A549 (cell line): ENCODE measurements around the gene OOEP. TPM values are rescaled to one million over a fixed set of nuclear protein-coding genes. Genes with fewer than 3 reads are reported as not detected.

Experiments
- ATAC-seq, 2 experiments: fragments of 200-7000 bp in 1 of 2; fragments of >200 bp in 1 of 2; cut with Nextera tagmentation in 1 of 2; cut with Tn5 transposase in 1 of 2; 3 replicates each; pipeline versions ENCODE4 v1.8.0 to v1.9.1; 2018 to 2020; ENCODE audit warnings: mild to moderate bottlenecking in 1 of 2, moderate library complexity in 1 of 2
- CTCF ChIA-PET: fragments of 300-600 bp; sonication (Branson Sonifier 250); formaldehyde crosslinking; extraction: SDS; loops from one replicate; lab custom pipeline; 2021; ENCODE audit warnings: antibody characterized with exemption, inconsistent platforms; lab: Yijun Ruan, JAX
- POLR2A ChIA-PET: fragments of 350-600 bp; formaldehyde crosslinking; extraction: SDS; loops from one replicate; lab custom pipeline; 2021; ENCODE audit warnings: antibody characterized with exemption, inconsistent platforms; lab: Yijun Ruan, JAX
- DNase-seq, 2 experiments: peaks; one replicate each; pipeline versions ENCODE4 v3.0.0 to v3.0.0-alpha.2; 2011 to 2016; ENCODE audit warnings: low read depth in 1 of 2, low spot score in 1 of 2
- FAIRE-seq: peaks from 2 replicates; lab custom pipeline; 2011; peaks lifted over from hg19 to GRCh38; lab: Jason Lieb, UNC
- H3K27ac ChIP-seq, 2 experiments: fragments of >200 bp; sonication (Bioruptor Twin); formaldehyde crosslinking; 3 replicates each; pipeline ENCODE4 v1.5.1; 2016 to 2017
- H3K4me1 ChIP-seq: fragments of >200 bp; sonication (Bioruptor Twin); formaldehyde crosslinking; 3 replicates; pipeline ENCODE4 v1.6.1; 2016
- H3K4me2 ChIP-seq: fragments of >200 bp; sonication (Bioruptor Twin); formaldehyde crosslinking; 3 replicates; pipeline ENCODE4 v1.6.1; 2016
- H3K4me3 ChIP-seq: fragments of >200 bp; sonication (Bioruptor Twin); formaldehyde crosslinking; 3 replicates; pipeline ENCODE4 v1.5.1; 2016
- H3K9me3 ChIP-seq: fragments of >200 bp; sonication (Bioruptor Twin); formaldehyde crosslinking; 3 replicates; pipeline ENCODE4 v1.6.1; 2016
- ATOH8 ChIP-seq: fragments of 250-450 bp; sonication (Bioruptor Pico); IDR thresholded peaks from 2 replicates; pipeline ENCODE4 v1.5.0; 2020; ENCODE audit warnings: low read depth, mild to moderate bottlenecking, moderate library complexity
- BCL3 ChIP-seq: fragments of >200 bp; sonication (Bioruptor Twin); formaldehyde crosslinking; IDR thresholded peaks from 3 replicates; pipeline ENCODE4 v1.6.1; 2016
- CEBPB ChIP-seq, 2 experiments: fragments of >200 bp in 1 of 2; sonication (Bioruptor Twin) in 1 of 2; formaldehyde crosslinking in 1 of 2; IDR thresholded peaks; 2 replicates each; pipeline ENCODE4 v1.6.1; 2012 to 2016
- CTCF ChIP-seq: fragments of >200 bp; sonication (Bioruptor Twin); formaldehyde crosslinking; IDR thresholded peaks from 3 replicates; pipeline ENCODE4 v1.5.1; 2016
- EHMT2 ChIP-seq: fragments of 200-600 bp; sonication (generic); IDR thresholded peaks from 2 replicates; pipeline ENCODE4 v1.6.1; 2016; ENCODE audit warnings: antibody characterized with exemption, low read depth, mild to moderate bottlenecking, moderate library complexity
- EP300 ChIP-seq, 2 experiments: fragments of >200 bp; sonication (Bioruptor Twin); formaldehyde crosslinking; IDR thresholded peaks; 2 replicates in 1 of 2; 3 replicates in 1 of 2; pipeline ENCODE4 v1.6.1; 2016 to 2017
- FOSB ChIP-seq: fragments of 250-450 bp; sonication (Bioruptor Pico); IDR thresholded peaks from 2 replicates; pipeline ENCODE4 v1.5.0; 2020; ENCODE audit warnings: mild to moderate bottlenecking, moderate library complexity
- FOXS1 ChIP-seq: fragments of 250-450 bp; sonication (Bioruptor Pico); IDR thresholded peaks from 2 replicates; pipeline ENCODE4 v1.5.0; 2020; ENCODE audit warnings: mild to moderate bottlenecking, moderate library complexity
- HOXA7 ChIP-seq: fragments of 250-450 bp; sonication (Bioruptor Pico); IDR thresholded peaks from 2 replicates; pipeline ENCODE4 v1.5.0; 2020; ENCODE audit warnings: mild to moderate bottlenecking, moderate library complexity
- HOXB13 ChIP-seq: fragments of 250-450 bp; sonication (Bioruptor Pico); IDR thresholded peaks from 2 replicates; pipeline ENCODE4 v1.5.0; 2020; ENCODE audit warnings: low read depth, mild to moderate bottlenecking, moderate library complexity
- HOXB5 ChIP-seq: fragments of 250-450 bp; sonication (Bioruptor Pico); IDR thresholded peaks from 2 replicates; pipeline ENCODE4 v1.5.0; 2020; ENCODE audit warnings: mild to moderate bottlenecking, moderate library complexity
- JUN ChIP-seq, 2 experiments: fragments of >200 bp; sonication (Bioruptor Twin); formaldehyde crosslinking; IDR thresholded peaks; 2 replicates in 1 of 2; 3 replicates in 1 of 2; pipeline ENCODE4 v1.6.1; 2016 to 2017
- JUNB ChIP-seq: fragments of >200 bp; sonication (Bioruptor Twin); formaldehyde crosslinking; IDR thresholded peaks from 2 replicates; pipeline ENCODE4 v1.6.1; 2016
- MAZ ChIP-seq: fragments of 150-350 bp; IDR thresholded peaks from 2 replicates; pipeline ENCODE4 v1.6.1; 2014; ENCODE audit warnings: antibody characterized with exemption, low read depth, low read length, borderline replicate concordance
- NFE2L2 ChIP-seq: fragments of 150-350 bp; conservative IDR thresholded peaks from 2 replicates; pipeline ENCODE4 v1.6.1; 2014; ENCODE audit warnings: low read length
- POLR2A ChIP-seq: IDR thresholded peaks from 2 replicates; pipeline ENCODE4 v1.6.1; 2012; ENCODE audit warnings: mild to moderate bottlenecking, low read length
- POLR2AphosphoS2 ChIP-seq: conservative IDR thresholded peaks from 2 replicates; pipeline ENCODE4 v1.6.1; 2012; ENCODE audit warnings: low read length, improper control_type of control experiment, inconsistent platforms
- RAD21 ChIP-seq, 2 experiments: fragments of >200 bp in 1 of 2; sonication (Bioruptor Twin) in 1 of 2; formaldehyde crosslinking in 1 of 2; IDR thresholded peaks in 1 of 2; conservative IDR thresholded peaks in 1 of 2; 2 replicates in 1 of 2; 3 replicates in 1 of 2; pipeline ENCODE4 v1.6.1; 2012 to 2018; ENCODE audit warnings: inconsistent platforms in 1 of 2
- RARB ChIP-seq: fragments of 250-450 bp; sonication (Bioruptor Pico); IDR thresholded peaks from 2 replicates; pipeline ENCODE4 v1.8.0; 2021; ENCODE audit warnings: mild to moderate bottlenecking, moderate library complexity
- RFX5 ChIP-seq: fragments of 450-650 bp; IDR thresholded peaks from 2 replicates; pipeline ENCODE4 v1.7.1; 2014; ENCODE audit warnings: antibody characterized with exemption, mild to moderate bottlenecking, moderate library complexity
- RNF2 ChIP-seq: fragments of 200-600 bp; sonication (generic); IDR thresholded peaks from 2 replicates; pipeline ENCODE4 v1.6.1; 2016; ENCODE audit warnings: low read depth, mild to moderate bottlenecking, antibody characterized with exemption, moderate library complexity, borderline replicate concordance
- TP53 ChIP-seq: fragments of 250-450 bp; sonication (Bioruptor Pico); IDR thresholded peaks from 2 replicates; pipeline ENCODE4 v1.5.0; 2021; ENCODE audit warnings: mild to moderate bottlenecking, moderate library complexity
- ZC3H11A ChIP-seq: fragments of 450-650 bp; IDR thresholded peaks from 2 replicates; pipeline ENCODE4 v1.6.1; 2014; ENCODE audit warnings: antibody characterized with exemption, mild to moderate bottlenecking
- ZFP36 ChIP-seq: fragments of 450-650 bp; IDR thresholded peaks from 2 replicates; pipeline ENCODE4 v1.6.1; 2014; ENCODE audit warnings: borderline replicate concordance; ENCODE audit not compliant: partially characterized antibody
- ZSCAN20 ChIP-seq: fragments of 250-450 bp; sonication (Bioruptor Pico); IDR thresholded peaks from 2 replicates; pipeline ENCODE4 v1.8.0; 2022; ENCODE audit warnings: mild to moderate bottlenecking, moderate library complexity
- WGBS: methylation state at CpG from one replicate; pipeline ENCODE4 v1.1.6; 2017; ENCODE audit errors: missing lambda C conversion rate; 5-methylcytosine and 5-hydroxymethylcytosine counted together
- polyA plus RNA-seq, 4 experiments: library from polyadenylated mRNA; depleted of rRNA in 3 of 4; stranded (reverse); fragments of >200 nt; fragmentation: RNase III in 1 of 4; extraction: RNeasy Plus Mini Kit Qiagen cat#74134 plus additional on column Dnase treatment in 1 of 4; gene quantifications; 2 replicates in 3 of 4; 3 replicates in 1 of 4; pipeline ENCODE4 v1.2.3, GENCODE V29; 2011 to 2017

OOEP gene
- polyA plus RNA-seq, 2 of the 4 experiments (the other 2 are of a cell fraction) = not detected

- no peak overlapping the region for H3K4me3 ChIP-seq
- no peak overlapping the region for H3K4me2 ChIP-seq
- TF ChIP-seq ZSCAN20 (CRISPR knock-in tag) (no peak), FOXS1 (CRISPR knock-in tag) (no peak)
- H3K9me3 ChIP-seq = no peaks in the 10 kb centered on the region
- WGBS = 75% methylated on average over 4 of the region's 23 CpGs
- FAIRE-seq (no peak), ATAC-seq (no peak), DNase-seq (no peak)
- POLR2A ChIA-PET = no interaction called here
- CTCF ChIA-PET = no interaction called here
- no peaks in the 10 kb centered on the region for H3K4me1 ChIP-seq
- H3K27ac ChIP-seq = no peak overlapping the region
Measured at GRCh38 chr6:73363537-73363875, 6.2 kb downstream of the OOEP start.

GRCh38 chr6:73362869-73363536 lies 6.7 kb downstream of the OOEP start:
- Histone ChIP-seq H3K4me1 (no peaks in the 10 kb centered on the region), H3K4me3 (no peak overlapping the region), H3K27ac (no peak overlapping the region), H3K9me3 (no peaks in the 10 kb centered on the region), H3K4me2 (no peak overlapping the region)
- ChIA-PET CTCF (no interaction called here), POLR2A (no interaction called here)
- FAIRE-seq (no peak), ATAC-seq (no peak), DNase-seq (no peak)
- TF ChIP-seq ATOH8 (CRISPR knock-in tag) = no peak
- TF ChIP-seq JUN (IDR thresholded peaks at IDR 0.05) = no peak
- no peak for TF ChIP-seq EP300 (IDR thresholded peaks at IDR 0.05)
- TF ChIP-seq HOXB5 (CRISPR knock-in tag) = no peak
- TF ChIP-seq RFX5 = no peak
- no peak for TF ChIP-seq TP53 (CRISPR knock-in tag)
- TF ChIP-seq EHMT2 = no peak
- TF ChIP-seq NFE2L2 = no peak
- WGBS = 83% methylated on average over 24 of the region's 31 CpGs

- Histone ChIP-seq H3K27ac (no peak within 1 kb of the TSS), H3K9me3 (no peaks in the 10 kb centered on the region), H3K4me2 (no peak within 1 kb of the TSS), H3K4me3 (no peak within 1 kb of the TSS)
- FAIRE-seq (no peak), DNase-seq (no peak), ATAC-seq (no peak)
- ChIA-PET POLR2A (no interaction called here), CTCF (no interaction called here)
- TF ChIP-seq HOXB13 (CRISPR knock-in tag) (no peak), RNF2 (no peak), FOSB (CRISPR knock-in tag) (no peak), ATOH8 (CRISPR knock-in tag) (no peak), ZFP36 (no peak), RARB (CRISPR knock-in tag) (no peak)
- TF ChIP-seq, all 56 proteins: peak for 0
- 88% methylated on average over 20 of the region's 23 CpGs for WGBS
- H3K4me1 ChIP-seq = no peaks in the 10 kb centered on the region
Measured at GRCh38 chr6:73362358-73362757, 7.3 kb downstream of the OOEP start, which contains the start of gene KHDC3L. Gene KHDC3L (plus strand): TSS chr6:73362658. CDS start chr6:73362730, 72 bp downstream.

- Histone ChIP-seq H3K4me1 (no peaks in the 10 kb centered on the region), H3K4me2 (no peak within 1 kb of the TSS), H3K9me3 (no peaks in the 10 kb centered on the region), H3K4me3 (no peak within 1 kb of the TSS), H3K27ac (no peak within 1 kb of the TSS)
- ATAC-seq = no peak
- CTCF ChIA-PET = interaction anchor here (1.2 kb wide), 1 partner anchor 68 kb away, joined by 3 read pairs; no protein-coding TSS in a partner anchor
- 89% methylated on average over 35 of the region's 59 CpGs for WGBS
- POLR2A ChIA-PET = no interaction called here
- no peak for DNase-seq
- FAIRE-seq = no peak
- TF ChIP-seq CEBPB (IDR thresholded peaks at IDR 0.05) = no peak
- no peak for TF ChIP-seq HOXA7
- TF ChIP-seq BCL3 = no peak
- TF ChIP-seq POLR2A = no peak
- no peak for TF ChIP-seq JUNB
- no peak for TF ChIP-seq MAZ
- TF ChIP-seq RAD21 (conservative IDR thresholded peaks at IDR 0.05 in 1 of 2, IDR thresholded peaks at IDR 0.05 in 1 of 2) = no peak
- no peak for TF ChIP-seq CTCF
- TF ChIP-seq ZC3H11A = no peak
- TF ChIP-seq TP53 (CRISPR knock-in tag) = no peak
- TF ChIP-seq JUN (IDR thresholded peaks at IDR 0.05) = no peak
- no peak for TF ChIP-seq POLR2AphosphoS2
Measured at GRCh38 chr6:73353636-73354593, 15.8 kb downstream of the OOEP start, which contains the start of gene DPPA5. Gene DPPA5 (minus strand): TSS chr6:73354276. CDS start chr6:73354225, 51 bp downstream.
